Measurements from ENCODE around the gene SMIM24.

DNA sequence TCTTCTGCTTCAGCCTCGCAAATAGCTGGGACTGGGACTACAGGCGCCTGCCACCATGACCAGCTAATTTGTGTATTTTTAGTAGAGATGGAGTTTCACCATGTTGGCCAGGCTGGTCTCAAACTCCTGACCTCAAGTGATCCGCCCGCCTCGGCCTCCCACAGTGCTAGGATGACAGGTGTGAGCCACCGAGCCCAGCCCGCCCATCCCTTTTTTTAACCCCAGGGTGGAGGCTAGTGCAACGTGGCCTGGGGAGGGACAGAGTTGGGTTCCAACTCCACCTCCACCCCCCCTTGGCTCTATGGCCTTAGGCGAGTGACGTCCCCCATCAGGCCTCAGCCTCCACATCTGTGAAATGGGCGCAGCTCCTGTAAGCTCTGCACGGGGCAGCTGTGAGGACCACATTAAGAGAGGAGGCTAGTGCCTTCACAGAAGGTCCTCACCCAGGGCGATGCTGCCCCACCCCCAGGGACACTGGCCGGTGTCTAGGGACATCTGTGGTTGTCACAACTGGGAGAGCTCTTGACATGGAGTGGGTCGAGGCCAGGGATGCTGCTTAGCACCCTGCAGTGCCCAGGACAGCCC is 37.7 kb downstream of the SMIM24 start:
- TF ChIP-seq CEBPB (IDR thresholded peaks at IDR 0.05; ENCODE audit: borderline replicate concordance in 1 of 2, low read depth in 2 of 2, low read length in 2 of 2) (no peak), CBX5 (IDR thresholded peaks at IDR 0.05; ENCODE audit: low read depth) (no peak), NR2F1 (conservative IDR thresholded peaks at IDR 0.05) (no peak), POLR2AphosphoS5 (IDR thresholded peaks at IDR 0.05; ENCODE audit: low read length) (no peak), TAF1 (IDR thresholded peaks at IDR 0.05; ENCODE audit: borderline replicate concordance, low read depth, low read length) (no peak), POU2F2 (IDR thresholded peaks at IDR 0.05; ENCODE audit: borderline replicate concordance, low read depth, low read length) (no peak), EZH2 (IDR thresholded peaks at IDR 0.05; ENCODE audit: borderline replicate concordance, control insufficient read depth, low read depth, low read length) (no peak), CHD1 (IDR thresholded peaks at IDR 0.05; ENCODE audit: low read depth, low read length) (no peak), SMAD1 (IDR thresholded peaks at IDR 0.05; ENCODE audit: low read depth, partially characterized antibody) (no peak)
- TF ChIP-seq, protein P1, sequence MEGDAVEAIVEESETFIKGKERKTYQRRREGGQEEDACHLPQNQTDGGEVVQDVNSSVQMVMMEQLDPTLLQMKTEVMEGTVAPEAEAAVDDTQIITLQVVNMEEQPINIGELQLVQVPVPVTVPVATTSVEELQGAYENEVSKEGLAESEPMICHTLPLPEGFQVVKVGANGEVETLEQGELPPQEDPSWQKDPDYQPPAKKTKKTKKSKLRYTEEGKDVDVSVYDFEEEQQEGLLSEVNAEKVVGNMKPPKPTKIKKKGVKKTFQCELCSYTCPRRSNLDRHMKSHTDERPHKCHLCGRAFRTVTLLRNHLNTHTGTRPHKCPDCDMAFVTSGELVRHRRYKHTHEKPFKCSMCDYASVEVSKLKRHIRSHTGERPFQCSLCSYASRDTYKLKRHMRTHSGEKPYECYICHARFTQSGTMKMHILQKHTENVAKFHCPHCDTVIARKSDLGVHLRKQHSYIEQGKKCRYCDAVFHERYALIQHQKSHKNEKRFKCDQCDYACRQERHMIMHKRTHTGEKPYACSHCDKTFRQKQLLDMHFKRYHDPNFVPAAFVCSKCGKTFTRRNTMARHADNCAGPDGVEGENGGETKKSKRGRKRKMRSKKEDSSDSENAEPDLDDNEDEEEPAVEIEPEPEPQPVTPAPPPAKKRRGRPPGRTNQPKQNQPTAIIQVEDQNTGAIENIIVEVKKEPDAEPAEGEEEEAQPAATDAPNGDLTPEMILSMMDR (IDR thresholded peaks at IDR 0.05 in 2 of 3, conservative IDR thresholded peaks at IDR 0.05 in 1 of 3; ENCODE audit: control insufficient read depth in 2 of 3, extremely low read depth in 1 of 3, insufficient read depth in 1 of 3, low read depth in 3 of 3, low read length in 3 of 3) = no peak
- TF ChIP-seq, protein P2, sequence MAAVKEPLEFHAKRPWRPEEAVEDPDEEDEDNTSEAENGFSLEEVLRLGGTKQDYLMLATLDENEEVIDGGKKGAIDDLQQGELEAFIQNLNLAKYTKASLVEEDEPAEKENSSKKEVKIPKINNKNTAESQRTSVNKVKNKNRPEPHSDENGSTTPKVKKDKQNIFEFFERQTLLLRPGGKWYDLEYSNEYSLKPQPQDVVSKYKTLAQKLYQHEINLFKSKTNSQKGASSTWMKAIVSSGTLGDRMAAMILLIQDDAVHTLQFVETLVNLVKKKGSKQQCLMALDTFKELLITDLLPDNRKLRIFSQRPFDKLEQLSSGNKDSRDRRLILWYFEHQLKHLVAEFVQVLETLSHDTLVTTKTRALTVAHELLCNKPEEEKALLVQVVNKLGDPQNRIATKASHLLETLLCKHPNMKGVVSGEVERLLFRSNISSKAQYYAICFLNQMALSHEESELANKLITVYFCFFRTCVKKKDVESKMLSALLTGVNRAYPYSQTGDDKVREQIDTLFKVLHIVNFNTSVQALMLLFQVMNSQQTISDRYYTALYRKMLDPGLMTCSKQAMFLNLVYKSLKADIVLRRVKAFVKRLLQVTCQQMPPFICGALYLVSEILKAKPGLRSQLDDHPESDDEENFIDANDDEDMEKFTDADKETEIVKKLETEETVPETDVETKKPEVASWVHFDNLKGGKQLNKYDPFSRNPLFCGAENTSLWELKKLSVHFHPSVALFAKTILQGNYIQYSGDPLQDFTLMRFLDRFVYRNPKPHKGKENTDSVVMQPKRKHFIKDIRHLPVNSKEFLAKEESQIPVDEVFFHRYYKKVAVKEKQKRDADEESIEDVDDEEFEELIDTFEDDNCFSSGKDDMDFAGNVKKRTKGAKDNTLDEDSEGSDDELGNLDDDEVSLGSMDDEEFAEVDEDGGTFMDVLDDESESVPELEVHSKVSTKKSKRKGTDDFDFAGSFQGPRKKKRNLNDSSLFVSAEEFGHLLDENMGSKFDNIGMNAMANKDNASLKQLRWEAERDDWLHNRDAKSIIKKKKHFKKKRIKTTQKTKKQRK (IDR thresholded peaks at IDR 0.05; ENCODE audit: low read depth, low read length) = no peak
